Measurements from ENCODE around the gene GRIK1. TPM values are rescaled to one million over a fixed set of nuclear protein-coding genes. Genes with fewer than 3 reads are reported as not detected.

Gene GRIK1
- total RNA-seq, 1 experiment from 2014 or later = 0.09 TPM

GRCh38 chr21:29867796-29868195 lies 72.0 kb downstream of the GRIK1 start (continued):
- TF ChIP-seq SMAD4 (CRISPR knock-in tag; IDR thresholded peaks at IDR 0.05) = no peak

GRCh38 chr21:29860346-29860745 lies 79.5 kb downstream of the GRIK1 start:
- no peaks in the 10 kb centered on the region for H3K9me3 Mint-ChIP-seq
- POLR2A ChIA-PET = no interaction called here
- CTCF ChIA-PET = no interaction called here

GRCh38 chr21:29857150-29857549 lies 82.6 kb downstream of the GRIK1 start:
- no peak overlapping the region for H3K27ac Mint-ChIP-seq
- ChIA-PET POLR2A (no interaction called here), CTCF (no interaction called here)
- H3K4me3 Mint-ChIP-seq = no peak overlapping the region
- no peaks in the 10 kb centered on the region for H3K36me3 Mint-ChIP-seq
- no peak for ATAC-seq
- H3K9me3 Mint-ChIP-seq = no peaks in the 10 kb centered on the region
- TF ChIP-seq FOXP1 (CRISPR knock-in tag; IDR thresholded peaks at IDR 0.05; ENCODE audit: borderline replicate concordance) (no peak), ZBTB43 (CRISPR knock-in tag; IDR thresholded peaks at IDR 0.05) (no peak), GABPB1 (CRISPR knock-in tag; IDR thresholded peaks at IDR 0.05) (no peak), ELF4 (CRISPR knock-in tag; IDR thresholded peaks at IDR 0.05; ENCODE audit: low read depth) (no peak), E2F5 (CRISPR knock-in tag; IDR thresholded peaks at IDR 0.05) (no peak), SMAD3 (CRISPR knock-in tag; IDR thresholded peaks at IDR 0.05; ENCODE audit: borderline replicate concordance) (no peak)
- peaks cover 3% of the 10 kb centered on the region for H3K4me1 Mint-ChIP-seq
- H3K27me3 Mint-ChIP-seq (ENCODE audit: low read depth) = no peaks in the 10 kb centered on the region
- DNase-seq (ENCODE audit: low spot score) = no peak

More at GRCh38 chr21:29860346-29860745, 79.5 kb downstream of the GRIK1 start:
- ATAC-seq (no peak), DNase-seq (ENCODE audit: low spot score) (no peak)
- TF ChIP-seq ZNF512 (CRISPR knock-in tag; IDR thresholded peaks at IDR 0.05; ENCODE audit: borderline replicate concordance) (no peak), NR3C1 (CRISPR knock-in tag; conservative IDR thresholded peaks at IDR 0.05; ENCODE audit: low read depth) (no peak), TP53 (CRISPR knock-in tag; IDR thresholded peaks at IDR 0.05) (no peak), CREM (CRISPR knock-in tag; IDR thresholded peaks at IDR 0.05) (no peak), ZSCAN18 (CRISPR knock-in tag; IDR thresholded peaks at IDR 0.05) (no peak), ERG (CRISPR knock-in tag; IDR thresholded peaks at IDR 0.05) (no peak), RELA (CRISPR knock-in tag; IDR thresholded peaks at IDR 0.05; ENCODE audit: borderline replicate concordance) (no peak), MAX (CRISPR knock-in tag; IDR thresholded peaks at IDR 0.05) (no peak)
- Mint-ChIP-seq H3K4me1 (no peaks in the 10 kb centered on the region), H3K36me3 (no peaks in the 10 kb centered on the region), H3K27ac (no peak overlapping the region), H3K27me3 (ENCODE audit: low read depth) (no peaks in the 10 kb centered on the region), H3K4me3 (no peak overlapping the region)
